Smooth muscle cell of the coronary artery (primary cell): ENCODE data around the gene BNC1. TPM values are rescaled to one million over a fixed set of nuclear protein-coding genes. Genes with fewer than 3 reads are reported as not detected.

Experiments
- total RNA-seq: library from RNA; depleted of rRNA; stranded (reverse); fragments of >200 nt; gene quantifications from 2 replicates; pipeline ENCODE4 v1.2.3, GENCODE V29; 2014; ENCODE audit warnings: low replicate concordance

Gene BNC1
- 0.30 and 0.47 TPM in 2 replicates for total RNA-seq

DNA sequence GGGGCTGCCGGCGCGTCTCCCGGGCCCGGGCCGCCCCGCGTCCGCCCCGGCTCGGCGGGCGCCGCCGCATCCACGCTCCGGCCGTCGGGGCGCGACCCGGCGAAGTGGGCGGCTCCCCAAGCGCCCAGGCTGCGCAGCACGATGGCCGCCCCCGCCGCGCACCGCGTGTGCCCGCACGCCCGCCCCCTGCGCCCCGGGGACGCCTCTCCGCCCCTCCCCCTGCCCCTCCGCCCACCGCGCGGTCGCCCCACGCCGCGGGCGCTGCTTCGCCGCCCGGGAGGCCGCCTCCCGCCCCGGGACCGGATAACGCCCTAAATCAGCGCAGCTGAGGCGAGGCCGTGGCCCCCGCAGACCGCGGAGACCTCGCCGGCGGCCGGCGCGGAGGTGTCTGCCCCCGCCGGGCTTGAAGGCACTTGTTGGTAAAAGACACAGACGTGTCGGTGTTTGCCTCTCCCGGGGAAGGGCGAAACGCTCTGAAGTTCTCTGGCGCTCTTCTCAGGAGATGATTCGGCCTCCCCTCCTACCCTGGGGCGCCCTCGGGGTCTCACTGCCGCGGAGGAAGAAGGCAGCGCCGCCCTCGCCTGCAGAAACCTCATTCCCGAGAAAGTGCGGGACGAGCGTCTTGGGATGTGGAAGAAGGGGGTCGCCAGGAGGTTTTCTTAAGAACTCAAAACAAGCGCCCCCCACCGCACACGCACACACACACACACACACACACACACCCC lies at the start of gene BNC1:
TSS of gene BNC1 (minus strand) at position 106 of the 725 bp plus-strand sequence. CDS start at position 70, 36 bp downstream.

DNA sequence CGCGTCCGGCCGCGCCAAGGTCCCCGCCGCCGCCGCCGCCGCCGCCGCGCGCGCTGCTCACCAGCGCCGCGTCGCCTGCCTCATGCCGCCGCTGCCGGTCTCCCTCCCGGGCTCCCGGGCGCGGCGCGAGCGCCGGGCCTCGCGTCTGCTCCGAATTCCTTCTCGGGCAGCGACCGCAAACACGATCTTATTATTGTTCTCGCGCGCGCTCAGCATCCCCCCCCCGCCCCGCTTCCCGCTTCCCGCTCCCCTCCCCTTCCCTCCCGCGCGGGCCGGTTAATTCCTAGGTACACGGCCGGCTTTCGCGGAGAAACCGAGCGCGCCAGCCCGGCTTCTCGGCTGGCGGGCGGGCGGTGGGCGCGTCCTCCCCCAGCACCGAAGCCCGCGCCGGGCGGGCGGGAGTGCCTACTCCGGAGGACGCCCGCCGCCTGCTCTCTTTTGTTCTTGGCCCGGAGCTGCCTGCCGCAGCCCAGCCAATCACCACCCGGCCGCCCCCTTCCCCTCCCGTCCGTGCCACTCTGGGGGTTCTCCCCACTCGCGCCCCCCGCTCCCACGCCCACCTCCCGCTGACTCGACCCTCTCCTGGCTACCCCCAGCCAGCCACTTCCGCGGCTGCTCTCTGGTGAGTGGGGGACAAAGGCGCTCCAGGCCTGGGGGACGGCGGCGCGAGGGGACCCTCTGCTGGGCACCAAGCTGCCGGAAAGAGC lies 76.7 kb downstream of the BNC1 start, which contains the start of gene HDGFL3:
TSS of gene HDGFL3 (minus strand) at position 164 of the 707 bp plus-strand sequence. CDS start 409 bp downstream, outside the sequence.

Other genes with a start within 250 kb of the BNC1 start
- gene BTBD1, start 217.4 kb downstream of the BNC1 start, total RNA-seq, result 42.9 and 72.3 TPM in 2 replicates
- gene TM6SF1, start 177.0 kb downstream of the BNC1 start, total RNA-seq, result 3.3 TPM in 1 of 2 replicates, not detected in the other
- gene HDGFL3, start 76.8 kb downstream of the BNC1 start, total RNA-seq, result 6.1 and 50.1 TPM in 2 replicates
- gene SH3GL3, start 162.7 kb upstream of the BNC1 start, total RNA-seq, result not detected in 2 replicates